ENCODE data around the gene MRPS25. TPM values are rescaled to one million over a fixed set of nuclear protein-coding genes. Genes with fewer than 3 reads are reported as not detected.
"Not testable (repeated sequence)": the region's sequence is repeated elsewhere in the genome, so short reads cannot be mapped to it uniquely, and the experiment has no call there.

MRPS25 gene
- total RNA-seq, 1 donor from 2014 or later: 49.0 TPM

GRCh38 chr3:15014606-15015328 is 50.3 kb downstream of the MRPS25 start:
- no peaks in the 10 kb centered on the region for H3K9me3 Mint-ChIP-seq (ENCODE audit: low read depth)
- TF ChIP-seq CTCF (IDR thresholded peaks at IDR 0.05; ENCODE audit: unreplicated experiment): no peak
- H3K4me3 Mint-ChIP-seq (ENCODE audit: low read depth): no peak overlapping the region
- no peaks in the 10 kb centered on the region for H3K4me1 Mint-ChIP-seq (ENCODE audit: low read depth)
- H3K27me3 Mint-ChIP-seq: no peaks in the 10 kb centered on the region
- no peak for DNase-seq (ENCODE audit: low spot score, unreplicated experiment)
- H3K36me3 Mint-ChIP-seq (ENCODE audit: insufficient read depth): peaks cover 34% of the 10 kb centered on the region
- H3K27ac Mint-ChIP-seq: no peak overlapping the region

- DNase-seq (ENCODE audit: low spot score, unreplicated experiment): no peak
- Mint-ChIP-seq H3K36me3 (ENCODE audit: insufficient read depth) (peaks cover 25% of the 10 kb centered on the region), H3K27me3 (no peaks in the 10 kb centered on the region), H3K27ac (no peak overlapping the region), H3K4me3 (ENCODE audit: low read depth) (no peak overlapping the region), H3K4me1 (ENCODE audit: low read depth) (no peaks in the 10 kb centered on the region), H3K9me3 (ENCODE audit: low read depth) (no peaks in the 10 kb centered on the region)
- no peak for TF ChIP-seq CTCF (IDR thresholded peaks at IDR 0.05; ENCODE audit: unreplicated experiment)
Measured at GRCh38 chr3:15011174-15011573, 53.9 kb downstream of the MRPS25 start.

- H3K4me1 Mint-ChIP-seq (ENCODE audit: low read depth): no peaks in the 10 kb centered on the region
- H3K36me3 Mint-ChIP-seq (ENCODE audit: insufficient read depth): peaks cover 21% of the 10 kb centered on the region
- H3K27ac Mint-ChIP-seq: no peak overlapping the region
- TF ChIP-seq CTCF (IDR thresholded peaks at IDR 0.05; ENCODE audit: unreplicated experiment): no peak
- H3K27me3 Mint-ChIP-seq: no peaks in the 10 kb centered on the region
- DNase-seq (ENCODE audit: low spot score, unreplicated experiment): no peak
- no peak overlapping the region for H3K4me3 Mint-ChIP-seq (ENCODE audit: low read depth)
- no peaks in the 10 kb centered on the region for H3K9me3 Mint-ChIP-seq (ENCODE audit: low read depth)
Measured at GRCh38 chr3:15010664-15011063, 54.5 kb downstream of the MRPS25 start.

GRCh38 chr3:15009167-15009566 is 55.9 kb downstream of the MRPS25 start:
- DNase-seq (ENCODE audit: low spot score, unreplicated experiment): no peak
- Mint-ChIP-seq H3K36me3 (ENCODE audit: insufficient read depth) (peaks cover 23% of the 10 kb centered on the region), H3K4me1 (ENCODE audit: low read depth) (no peaks in the 10 kb centered on the region), H3K9me3 (ENCODE audit: low read depth) (no peaks in the 10 kb centered on the region), H3K27ac (no peak overlapping the region), H3K4me3 (ENCODE audit: low read depth) (no peak overlapping the region), H3K27me3 (no peaks in the 10 kb centered on the region)
- no peak for TF ChIP-seq CTCF (IDR thresholded peaks at IDR 0.05; ENCODE audit: unreplicated experiment)

- Mint-ChIP-seq H3K4me1 (ENCODE audit: low read depth) (no peaks in the 10 kb centered on the region), H3K9me3 (ENCODE audit: low read depth) (no peaks in the 10 kb centered on the region), H3K27ac (no peak overlapping the region), H3K36me3 (ENCODE audit: insufficient read depth) (peaks cover 27% of the 10 kb centered on the region), H3K4me3 (ENCODE audit: low read depth) (no peak overlapping the region), H3K27me3 (no peaks in the 10 kb centered on the region)
- no peak for TF ChIP-seq CTCF (IDR thresholded peaks at IDR 0.05; ENCODE audit: unreplicated experiment)
- DNase-seq (ENCODE audit: low spot score, unreplicated experiment): no peak
Measured at GRCh38 chr3:15007681-15008141, 57.4 kb downstream of the MRPS25 start.

GRCh38 chr3:14999182-14999581 is 65.9 kb downstream of the MRPS25 start:
- not testable (repeated sequence) for H3K4me1 Mint-ChIP-seq (ENCODE audit: low read depth); H3K4me3 Mint-ChIP-seq (ENCODE audit: low read depth); H3K9me3 Mint-ChIP-seq (ENCODE audit: low read depth); H3K27ac Mint-ChIP-seq; H3K27me3 Mint-ChIP-seq; DNase-seq (ENCODE audit: low spot score, unreplicated experiment)
- peaks cover 37% of the 10 kb centered on the region for H3K36me3 Mint-ChIP-seq (ENCODE audit: insufficient read depth)
